ENCODE results near the gene LMBR1. TPM values are rescaled to one million over a fixed set of nuclear protein-coding genes. Genes with fewer than 3 reads are reported as not detected.

Gene LMBR1
- total and polyA plus RNA-seq, 2 of the 13 experiments (the other 11 are each of a cell fraction or from before 2014, with no cell fraction given), result 20.9 to 39.6 TPM

DNA sequence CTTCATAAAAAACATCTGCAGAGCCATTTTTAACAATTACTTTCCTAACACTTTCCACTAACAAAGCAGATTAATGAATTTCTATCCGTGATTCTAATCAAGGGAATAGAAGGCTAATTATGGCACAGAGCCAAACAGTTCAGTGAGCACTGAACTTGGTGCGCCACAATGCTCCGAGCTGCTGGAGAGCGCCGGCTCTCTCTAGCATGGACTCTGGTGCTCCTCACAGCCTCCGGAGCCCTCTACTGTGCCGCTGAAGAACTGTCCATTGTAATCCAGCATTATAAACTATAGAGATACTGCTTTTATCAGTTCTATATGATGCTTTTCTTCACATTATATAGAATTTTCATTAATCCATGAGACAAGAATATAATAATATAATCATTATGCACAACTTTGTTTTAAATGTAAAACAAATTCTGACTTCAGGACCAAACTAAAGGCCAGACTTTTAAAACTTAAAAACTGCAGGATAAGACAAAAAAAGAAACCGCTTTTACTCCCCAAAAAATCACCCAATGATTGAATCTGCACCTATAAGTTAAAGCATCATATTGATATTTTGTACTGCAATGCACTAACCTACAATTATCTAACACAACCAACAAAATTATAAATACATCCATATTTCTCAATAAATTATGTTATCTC, 128.8 kb downstream of the LMBR1 start (continued):
- no peak for TF ChIP-seq NCOR1 (IDR thresholded peaks at IDR 0.05; ENCODE audit: borderline replicate concordance, low read length)
- TF ChIP-seq ZNF546 (CRISPR knock-in tag; conservative IDR thresholded peaks at IDR 0.05), result no peak
- no peak for TF ChIP-seq ERF (CRISPR knock-in tag; IDR thresholded peaks at IDR 0.05)
- no peak for TF ChIP-seq KDM5B (CRISPR knock-in tag; IDR thresholded peaks at IDR 0.05; ENCODE audit: borderline replicate concordance)
- TF ChIP-seq THAP11 (CRISPR knock-in tag; IDR thresholded peaks at IDR 0.05), result 0 out of 2 replicates have a peak, but pooled peaks have one; percentile 30
- TF ChIP-seq CC2D1A (CRISPR knock-in tag; IDR thresholded peaks at IDR 0.05), result no peak
- TF ChIP-seq FOSL2 (CRISPR knock-in tag; IDR thresholded peaks at IDR 0.05), result 0 out of 2 replicates have a peak, but pooled peaks have one; percentile 27
- TF ChIP-seq SOX5 (CRISPR knock-in tag; IDR thresholded peaks at IDR 0.05; ENCODE audit: borderline replicate concordance), result no peak
- no peak for TF ChIP-seq NR1H2 (CRISPR knock-in tag; IDR thresholded peaks at IDR 0.05; ENCODE audit: borderline replicate concordance, low read depth)
- TF ChIP-seq ATRX (CRISPR knock-in tag; IDR thresholded peaks at IDR 0.05; ENCODE audit: borderline replicate concordance), result no peak
- TF ChIP-seq NFRKB (IDR thresholded peaks at IDR 0.05), result no peak
- TF ChIP-seq ZIK1 (CRISPR knock-in tag; IDR thresholded peaks at IDR 0.05; ENCODE audit: borderline replicate concordance, low read depth), result no peak
- TF ChIP-seq IRF2 (CRISPR knock-in tag; IDR thresholded peaks at IDR 0.05), result 0 out of 2 replicates have a peak, but pooled peaks have one; percentile 58
- no peak for TF ChIP-seq GTF2F1 (IDR thresholded peaks at IDR 0.05; ENCODE audit: low read length)
- TF ChIP-seq, protein P1, sequence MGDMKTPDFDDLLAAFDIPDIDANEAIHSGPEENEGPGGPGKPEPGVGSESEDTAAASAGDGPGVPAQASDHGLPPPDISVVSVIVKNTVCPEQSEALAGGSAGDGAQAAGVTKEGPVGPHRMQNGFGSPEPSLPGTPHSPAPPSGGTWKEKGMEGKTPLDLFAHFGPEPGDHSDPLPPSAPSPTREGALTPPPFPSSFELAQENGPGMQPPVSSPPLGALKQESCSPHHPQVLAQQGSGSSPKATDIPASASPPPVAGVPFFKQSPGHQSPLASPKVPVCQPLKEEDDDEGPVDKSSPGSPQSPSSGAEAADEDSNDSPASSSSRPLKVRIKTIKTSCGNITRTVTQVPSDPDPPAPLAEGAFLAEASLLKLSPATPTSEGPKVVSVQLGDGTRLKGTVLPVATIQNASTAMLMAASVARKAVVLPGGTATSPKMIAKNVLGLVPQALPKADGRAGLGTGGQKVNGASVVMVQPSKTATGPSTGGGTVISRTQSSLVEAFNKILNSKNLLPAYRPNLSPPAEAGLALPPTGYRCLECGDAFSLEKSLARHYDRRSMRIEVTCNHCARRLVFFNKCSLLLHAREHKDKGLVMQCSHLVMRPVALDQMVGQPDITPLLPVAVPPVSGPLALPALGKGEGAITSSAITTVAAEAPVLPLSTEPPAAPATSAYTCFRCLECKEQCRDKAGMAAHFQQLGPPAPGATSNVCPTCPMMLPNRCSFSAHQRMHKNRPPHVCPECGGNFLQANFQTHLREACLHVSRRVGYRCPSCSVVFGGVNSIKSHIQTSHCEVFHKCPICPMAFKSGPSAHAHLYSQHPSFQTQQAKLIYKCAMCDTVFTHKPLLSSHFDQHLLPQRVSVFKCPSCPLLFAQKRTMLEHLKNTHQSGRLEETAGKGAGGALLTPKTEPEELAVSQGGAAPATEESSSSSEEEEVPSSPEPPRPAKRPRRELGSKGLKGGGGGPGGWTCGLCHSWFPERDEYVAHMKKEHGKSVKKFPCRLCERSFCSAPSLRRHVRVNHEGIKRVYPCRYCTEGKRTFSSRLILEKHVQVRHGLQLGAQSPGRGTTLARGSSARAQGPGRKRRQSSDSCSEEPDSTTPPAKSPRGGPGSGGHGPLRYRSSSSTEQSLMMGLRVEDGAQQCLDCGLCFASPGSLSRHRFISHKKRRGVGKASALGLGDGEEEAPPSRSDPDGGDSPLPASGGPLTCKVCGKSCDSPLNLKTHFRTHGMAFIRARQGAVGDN (CRISPR knock-in tag; IDR thresholded peaks at IDR 0.05), result peak; percentile 20; the same call in 1 of the 2 replicates
- TF ChIP-seq, protein P2, sequence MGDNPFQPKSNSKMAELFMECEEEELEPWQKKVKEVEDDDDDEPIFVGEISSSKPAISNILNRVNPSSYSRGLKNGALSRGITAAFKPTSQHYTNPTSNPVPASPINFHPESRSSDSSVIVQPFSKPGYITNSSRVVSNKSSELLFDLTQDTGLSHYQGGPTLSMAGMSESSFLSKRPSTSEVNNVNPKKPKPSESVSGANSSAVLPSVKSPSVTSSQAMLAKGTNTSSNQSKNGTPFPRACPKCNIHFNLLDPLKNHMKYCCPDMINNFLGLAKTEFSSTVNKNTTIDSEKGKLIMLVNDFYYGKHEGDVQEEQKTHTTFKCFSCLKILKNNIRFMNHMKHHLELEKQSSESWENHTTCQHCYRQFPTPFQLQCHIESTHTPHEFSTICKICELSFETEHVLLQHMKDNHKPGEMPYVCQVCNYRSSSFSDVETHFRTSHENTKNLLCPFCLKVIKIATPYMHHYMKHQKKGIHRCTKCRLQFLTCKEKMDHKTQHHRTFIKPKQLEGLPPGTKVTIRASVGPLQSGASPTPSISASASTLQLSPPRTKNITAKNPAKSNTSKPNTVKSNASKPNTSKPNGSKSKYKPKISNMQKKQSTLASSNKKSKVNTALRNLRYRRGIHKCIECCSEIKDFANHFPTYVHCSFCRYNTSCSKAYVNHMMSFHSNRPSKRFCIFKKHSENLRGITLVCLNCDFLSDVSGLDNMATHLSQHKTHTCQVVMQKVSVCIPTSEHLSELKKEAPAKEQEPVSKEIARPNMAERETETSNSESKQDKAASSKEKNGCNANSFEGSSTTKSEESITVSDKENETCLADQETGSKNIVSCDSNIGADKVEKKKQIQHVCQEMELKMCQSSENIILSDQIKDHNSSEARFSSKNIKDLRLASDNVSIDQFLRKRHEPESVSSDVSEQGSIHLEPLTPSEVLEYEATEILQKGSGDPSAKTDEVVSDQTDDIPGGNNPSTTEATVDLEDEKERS (CRISPR knock-in tag; IDR thresholded peaks at IDR 0.05), result no peak
- 0 out of 2 replicates have a peak, but pooled peaks have one; percentile 17 for TF ChIP-seq NCOA2 (CRISPR knock-in tag; IDR thresholded peaks at IDR 0.05)
- no peak for TF ChIP-seq ZNF644 (CRISPR knock-in tag; IDR thresholded peaks at IDR 0.05; ENCODE audit: low read depth)
- no peak for TF ChIP-seq ZSCAN21 (CRISPR knock-in tag; IDR thresholded peaks at IDR 0.05; ENCODE audit: borderline replicate concordance)
- no peak for TF ChIP-seq KLF13 (CRISPR knock-in tag; IDR thresholded peaks at IDR 0.05)
- no peak for TF ChIP-seq ZFP36L2 (CRISPR knock-in tag; IDR thresholded peaks at IDR 0.05)
- TF ChIP-seq SOX13 (IDR thresholded peaks at IDR 0.05), result no peak
- TF ChIP-seq SOX13 (CRISPR knock-in tag; conservative IDR thresholded peaks at IDR 0.05 in 1 of 2, IDR thresholded peaks at IDR 0.05 in 1 of 2), result 0 out of 4 replicates have a peak, but pooled peaks of 1 of the 2 experiments have one; percentile 19
- no peak for TF ChIP-seq REXO4 (CRISPR knock-in tag; IDR thresholded peaks at IDR 0.05; ENCODE audit: borderline replicate concordance)
- TF ChIP-seq TEF (CRISPR knock-in tag; IDR thresholded peaks at IDR 0.05), result no peak

Measured in HepG2 (cell line).